ENCODE measurements around the gene ALDH3B2. TPM values are rescaled to one million over a fixed set of nuclear protein-coding genes. Genes with fewer than 3 reads are reported as not detected.
"Not testable (repeated sequence)": the region's sequence is repeated elsewhere in the genome, so short reads cannot be mapped to it uniquely, and the experiment has no call there.

ALDH3B2 gene
- polyA plus RNA-seq, 3 donors, result not detected

DNA sequence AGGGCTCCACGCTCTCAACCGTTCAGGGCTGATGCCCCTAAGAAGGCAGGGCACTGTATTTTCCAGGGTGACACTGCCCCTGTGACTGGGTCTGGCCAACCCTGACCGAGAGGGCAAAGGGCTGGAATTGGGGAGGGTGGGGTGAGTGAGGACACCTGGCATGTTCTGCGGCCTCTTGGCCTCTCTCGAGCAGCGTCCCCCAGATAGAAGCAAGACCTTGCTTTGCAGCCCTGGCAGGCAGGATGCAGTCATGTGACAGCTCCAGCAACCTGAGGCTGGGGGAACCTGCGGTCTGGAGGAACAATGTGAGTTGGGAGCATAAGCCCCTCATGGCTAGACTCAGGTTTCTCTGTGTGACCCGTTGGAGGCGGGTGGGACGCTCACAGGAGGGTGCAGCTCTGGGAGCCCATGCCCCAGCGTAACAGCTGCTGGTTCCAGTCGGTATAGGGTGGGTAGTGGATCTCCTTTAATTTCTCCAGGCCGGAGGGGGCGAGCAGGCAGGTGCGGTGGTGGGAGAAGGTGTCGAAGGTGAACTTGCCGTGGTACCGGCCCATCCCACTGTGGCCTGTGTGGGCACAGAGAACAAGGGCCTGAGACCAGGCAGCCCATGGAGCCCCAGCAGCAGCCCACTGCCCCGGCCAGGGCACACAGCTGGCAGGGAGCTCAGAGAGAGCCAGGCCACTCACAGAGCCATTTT is 11.4 kb downstream of the ALDH3B2 start:
- Histone ChIP-seq H3K27ac (ENCODE audit: low read depth in 1 of 2, low read length in 2 of 2) (no peak overlapping the region), H3K4me3 (replicated peaks in 1 of 3; ENCODE audit: low read depth in 2 of 3, low read length in 3 of 3) (no peak overlapping the region), H3K36me3 (replicated peaks in 1 of 2; ENCODE audit: control insufficient read depth in 1 of 2, insufficient read depth in 2 of 2, low read length in 2 of 2) (no peaks in the 10 kb centered on the region), H3K9ac (ENCODE audit: insufficient read depth, low read length, poor library complexity, severe bottlenecking) (no peak overlapping the region), H2AFZ (ENCODE audit: insufficient read depth, low read depth, low read length, poor library complexity, severe bottlenecking) (no peak overlapping the region), H4K20me1 (ENCODE audit: insufficient read depth, low read length) (no peaks in the 10 kb centered on the region), H3K4me1 (ENCODE audit: control insufficient read depth in 1 of 2, insufficient read depth in 2 of 2, low read length in 2 of 2) (no peaks in the 10 kb centered on the region), H3K9me3 (replicated peaks in 1 of 2; ENCODE audit: control insufficient read depth in 1 of 2, insufficient read depth in 1 of 2, low read length in 2 of 2) (no peaks in the 10 kb centered on the region), H3K4me2 (replicated peaks; ENCODE audit: extremely low read depth, low read length, poor library complexity, severe bottlenecking) (no peak overlapping the region), H3K27me3 (ENCODE audit: control insufficient read depth in 2 of 2, insufficient read depth in 2 of 2, low read length in 2 of 2) (no peaks in the 10 kb centered on the region), H3K79me2 (ENCODE audit: insufficient read depth, low read length) (no peaks in the 10 kb centered on the region)
- H3K27ac Mint-ChIP-seq, result no peak overlapping the region
- intact Hi-C loops (cut with micrococcal nuclease), result no loop called here
- peaks cover 0 to 3% (median 0%) of the 10 kb centered on the region in 7 donors for H3K9me3 Mint-ChIP-seq
- H3K4me3 Mint-ChIP-seq, result no peak overlapping the region
- no peaks in the 10 kb centered on the region for H3K36me3 Mint-ChIP-seq
- TF ChIP-seq, protein P1, sequence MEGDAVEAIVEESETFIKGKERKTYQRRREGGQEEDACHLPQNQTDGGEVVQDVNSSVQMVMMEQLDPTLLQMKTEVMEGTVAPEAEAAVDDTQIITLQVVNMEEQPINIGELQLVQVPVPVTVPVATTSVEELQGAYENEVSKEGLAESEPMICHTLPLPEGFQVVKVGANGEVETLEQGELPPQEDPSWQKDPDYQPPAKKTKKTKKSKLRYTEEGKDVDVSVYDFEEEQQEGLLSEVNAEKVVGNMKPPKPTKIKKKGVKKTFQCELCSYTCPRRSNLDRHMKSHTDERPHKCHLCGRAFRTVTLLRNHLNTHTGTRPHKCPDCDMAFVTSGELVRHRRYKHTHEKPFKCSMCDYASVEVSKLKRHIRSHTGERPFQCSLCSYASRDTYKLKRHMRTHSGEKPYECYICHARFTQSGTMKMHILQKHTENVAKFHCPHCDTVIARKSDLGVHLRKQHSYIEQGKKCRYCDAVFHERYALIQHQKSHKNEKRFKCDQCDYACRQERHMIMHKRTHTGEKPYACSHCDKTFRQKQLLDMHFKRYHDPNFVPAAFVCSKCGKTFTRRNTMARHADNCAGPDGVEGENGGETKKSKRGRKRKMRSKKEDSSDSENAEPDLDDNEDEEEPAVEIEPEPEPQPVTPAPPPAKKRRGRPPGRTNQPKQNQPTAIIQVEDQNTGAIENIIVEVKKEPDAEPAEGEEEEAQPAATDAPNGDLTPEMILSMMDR (IDR thresholded peaks at IDR 0.05), result no peak
- WGBS (ENCODE audit: insufficient coverage), result 89% methylated on average over 18 of the region's 19 CpGs
- DNase-seq, result no peak
- no peaks in the 10 kb centered on the region for H3K4me1 Mint-ChIP-seq
- peaks cover 0 to 2% (median 1%) of the 10 kb centered on the region in 3 donors for H3K27me3 Mint-ChIP-seq (ENCODE audit: low read depth in 3 of 3)

DNA sequence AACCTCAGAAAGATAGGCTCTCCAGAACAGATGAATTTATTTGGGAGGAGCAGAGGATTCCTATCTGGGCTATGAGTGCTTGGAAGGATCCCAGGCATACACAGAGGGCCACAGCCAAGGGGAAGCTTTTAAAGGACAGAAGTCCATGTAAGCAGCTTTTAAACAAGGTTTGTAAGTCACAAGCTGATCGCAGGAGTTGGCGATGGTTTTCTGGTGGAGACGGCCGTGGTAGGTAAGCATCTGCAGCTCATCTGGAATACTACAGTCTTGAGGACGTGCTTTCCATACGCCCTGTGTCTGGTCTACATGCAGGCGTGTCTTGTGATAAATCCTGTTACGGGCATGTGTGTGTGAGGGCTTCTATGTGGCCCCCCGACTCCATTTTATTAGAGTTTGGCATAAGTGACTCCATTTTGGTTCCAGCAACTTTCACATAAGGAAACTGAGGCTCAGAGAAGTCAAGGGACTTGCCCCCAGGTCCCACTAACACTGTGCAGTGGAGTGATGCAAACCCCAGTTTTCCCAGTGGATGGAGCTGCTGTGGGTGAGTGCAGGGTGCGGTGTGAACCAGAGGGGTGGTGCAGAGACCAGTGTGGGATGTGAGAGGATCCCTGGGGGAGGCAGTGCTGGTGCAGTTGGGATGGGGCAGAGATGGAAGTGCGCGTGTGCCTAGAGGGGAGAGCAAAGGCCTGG is 12.1 kb downstream of the ALDH3B2 start:
- 96% methylated on average over 10 of the region's 12 CpGs for WGBS (ENCODE audit: insufficient coverage)
- Histone ChIP-seq H4K20me1 (ENCODE audit: insufficient read depth, low read length) (no peaks in the 10 kb centered on the region), H2AFZ (ENCODE audit: insufficient read depth, low read depth, low read length, poor library complexity, severe bottlenecking) (no peak overlapping the region), H3K27ac (ENCODE audit: low read depth in 1 of 2, low read length in 2 of 2) (no peak overlapping the region), H3K4me1 (ENCODE audit: control insufficient read depth in 1 of 2, insufficient read depth in 2 of 2, low read length in 2 of 2) (no peaks in the 10 kb centered on the region), H3K36me3 (replicated peaks in 1 of 2; ENCODE audit: control insufficient read depth in 1 of 2, insufficient read depth in 2 of 2, low read length in 2 of 2) (no peaks in the 10 kb centered on the region), H3K79me2 (ENCODE audit: insufficient read depth, low read length) (no peaks in the 10 kb centered on the region), H3K4me2 (replicated peaks; ENCODE audit: extremely low read depth, low read length, poor library complexity, severe bottlenecking) (no peak overlapping the region), H3K9me3 (replicated peaks in 1 of 2; ENCODE audit: control insufficient read depth in 1 of 2, insufficient read depth in 1 of 2, low read length in 2 of 2) (no peaks in the 10 kb centered on the region), H3K4me3 (replicated peaks in 1 of 3; ENCODE audit: low read depth in 2 of 3, low read length in 3 of 3) (no peak overlapping the region), H3K27me3 (ENCODE audit: control insufficient read depth in 2 of 2, insufficient read depth in 2 of 2, low read length in 2 of 2) (no peaks in the 10 kb centered on the region), H3K9ac (ENCODE audit: insufficient read depth, low read length, poor library complexity, severe bottlenecking) (no peak overlapping the region)
- TF ChIP-seq, protein P1 (IDR thresholded peaks at IDR 0.05), result no peak
- Mint-ChIP-seq H3K36me3 (no peaks in the 10 kb centered on the region), H3K27ac (no peak overlapping the region), H3K4me3 (no peak overlapping the region), H3K4me1 (no peaks in the 10 kb centered on the region), H3K27me3 (ENCODE audit: low read depth in 3 of 3) (peaks cover 0 to 2% (median 1%) of the 10 kb centered on the region in 3 donors), H3K9me3 (peaks cover 0 to 9% (median 3%) of the 10 kb centered on the region in 7 donors)
- no peak for DNase-seq
- intact Hi-C loops (cut with micrococcal nuclease), result no loop called here

DNA sequence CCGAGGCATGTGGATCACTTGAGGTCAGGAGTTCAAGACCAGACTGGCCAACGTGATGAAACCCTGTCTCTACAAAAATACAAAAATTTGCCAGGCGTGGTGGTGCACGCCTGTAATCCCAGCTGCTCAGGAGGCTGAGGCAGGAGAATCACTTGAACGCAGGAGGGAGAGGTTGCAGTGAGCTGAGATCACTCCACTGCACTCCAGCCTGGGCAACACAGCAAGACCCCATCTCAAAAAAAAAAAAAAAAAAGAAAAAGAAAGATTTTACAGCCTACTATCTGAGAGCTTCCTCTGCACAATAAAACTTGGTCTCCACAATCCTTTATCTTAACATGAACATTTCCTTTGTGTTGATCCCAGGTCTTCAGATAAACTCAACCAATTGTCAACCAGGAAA is 13.7 kb downstream of the ALDH3B2 start:
- DNase-seq; H3K36me3 Mint-ChIP-seq; intact Hi-C loops (cut with micrococcal nuclease): not testable (repeated sequence)

More for the DNA sequence above, 13.7 kb downstream of the ALDH3B2 start:
- not testable (repeated sequence) for H2AFZ ChIP-seq (ENCODE audit: insufficient read depth, low read depth, low read length, poor library complexity, severe bottlenecking); H3K27me3 ChIP-seq (ENCODE audit: control insufficient read depth in 2 of 2, insufficient read depth in 2 of 2, low read length in 2 of 2); H3K36me3 ChIP-seq (replicated peaks in 1 of 2; ENCODE audit: control insufficient read depth in 1 of 2, insufficient read depth in 2 of 2, low read length in 2 of 2); H3K27me3 Mint-ChIP-seq (ENCODE audit: low read depth in 3 of 3); H3K4me1 Mint-ChIP-seq; H3K27ac Mint-ChIP-seq; H3K4me2 ChIP-seq (replicated peaks; ENCODE audit: extremely low read depth, low read length, poor library complexity, severe bottlenecking); H3K4me3 Mint-ChIP-seq; H3K4me3 ChIP-seq (replicated peaks in 1 of 3; ENCODE audit: low read depth in 2 of 3, low read length in 3 of 3); H4K20me1 ChIP-seq (ENCODE audit: insufficient read depth, low read length); H3K4me1 ChIP-seq (ENCODE audit: control insufficient read depth in 1 of 2, insufficient read depth in 2 of 2, low read length in 2 of 2); H3K79me2 ChIP-seq (ENCODE audit: insufficient read depth, low read length); H3K27ac ChIP-seq (ENCODE audit: low read depth in 1 of 2, low read length in 2 of 2); H3K9ac ChIP-seq (ENCODE audit: insufficient read depth, low read length, poor library complexity, severe bottlenecking)
- peaks cover 4 to 22% (median 16%) of the 10 kb centered on the region in 7 donors for H3K9me3 Mint-ChIP-seq
- WGBS (ENCODE audit: insufficient coverage), result 93% methylated on average over 2 of the region's 5 CpGs
- H3K9me3 ChIP-seq (replicated peaks in 1 of 2; ENCODE audit: control insufficient read depth in 1 of 2, insufficient read depth in 1 of 2, low read length in 2 of 2), result peaks cover 11% of the 10 kb centered on the region in 2 donors
